Measurements from ENCODE around the gene C10orf90.

The C10orf90 gene

GRCh38 chr10:126586128-126586527 lies 84.4 kb downstream of the C10orf90 start:
- Histone ChIP-seq H2BK15ac (ENCODE audit: low read length) (no peak overlapping the region), H2BK120ac (ENCODE audit: low read depth, low read length) (no peak overlapping the region), H3K4me1 (ENCODE audit: control insufficient read depth in 2 of 2, insufficient read depth in 1 of 2, low read depth in 1 of 2, low read length in 2 of 2) (peaks cover 0 to 8% of the 10 kb centered on the region in 2 donors), H2AK5ac (ENCODE audit: low read depth, low read length) (no peak overlapping the region), H3K79me1 (ENCODE audit: low read depth, low read length) (no peaks in the 10 kb centered on the region), H4K8ac (ENCODE audit: low read depth, low read length) (no peak overlapping the region), H3K18ac (ENCODE audit: low read length) (peak overlapping the region; percentile 61), H2BK12ac (ENCODE audit: low read length) (no peak overlapping the region), H3K4me3 (ENCODE audit: low read length in 2 of 2) (no peak overlapping the region), H2BK5ac (ENCODE audit: low read length) (no peak overlapping the region), H3K9me3 (replicated peaks in 1 of 2; ENCODE audit: control insufficient read depth in 2 of 2, insufficient read depth in 1 of 2, low read depth in 1 of 2, low read length in 2 of 2) (no peaks in the 10 kb centered on the region), H3K36me3 (replicated peaks in 1 of 2; ENCODE audit: control insufficient read depth in 2 of 2, insufficient read depth in 2 of 2, low read length in 2 of 2) (no peaks in the 10 kb centered on the region), H3K23ac (ENCODE audit: low read depth, low read length, poor library complexity) (no peak overlapping the region), H3K4me2 (ENCODE audit: insufficient read depth, low read length, poor library complexity, severe bottlenecking) (no peak overlapping the region), H3K27me3 (ENCODE audit: control insufficient read depth in 3 of 3, insufficient read depth in 3 of 3, low read depth in 1 of 3, low read length in 3 of 3) (peaks cover 0 to 3% (median 0%) of the 10 kb centered on the region in 3 experiments), H2AFZ (ENCODE audit: low read length) (no peak overlapping the region), H3K27ac (replicated peaks; ENCODE audit: low read length) (peak overlapping the region; percentile 36), H4K91ac (ENCODE audit: low read depth, low read length, poor library complexity) (no peak overlapping the region), H3K14ac (ENCODE audit: low read length) (no peak overlapping the region), H3K4ac (ENCODE audit: low read length) (no peak overlapping the region), H3K9ac (ENCODE audit: low read depth, low read length, poor library complexity) (no peak overlapping the region)
- no peak for DNase-seq (ENCODE audit: low spot score)
- no CpG with 5 or more reads among the region's 14 CpGs for WGBS, 2 donors (ENCODE audit: extremely low coverage in 2 of 2, insufficient read length in 2 of 2, insufficient replicate concordance in 1 of 2)

- H3K4ac ChIP-seq (ENCODE audit: low read length): no peak overlapping the region
- H3K36me3 ChIP-seq (replicated peaks in 1 of 2; ENCODE audit: control insufficient read depth in 2 of 2, insufficient read depth in 2 of 2, low read length in 2 of 2): no peaks in the 10 kb centered on the region
- no peaks in the 10 kb centered on the region for H3K79me1 ChIP-seq (ENCODE audit: low read depth, low read length)
- no peak overlapping the region for H4K8ac ChIP-seq (ENCODE audit: low read depth, low read length)
- peak overlapping the region; percentile 13 for H3K27ac ChIP-seq (replicated peaks; ENCODE audit: low read length)
- H4K91ac ChIP-seq (ENCODE audit: low read depth, low read length, poor library complexity): no peak overlapping the region
- no peak overlapping the region for H3K9ac ChIP-seq (ENCODE audit: low read depth, low read length, poor library complexity)
- H3K27me3 ChIP-seq (ENCODE audit: control insufficient read depth in 3 of 3, insufficient read depth in 3 of 3, low read depth in 1 of 3, low read length in 3 of 3): peaks cover 0 to 3% (median 0%) of the 10 kb centered on the region in 3 experiments
- no peak overlapping the region for H2BK120ac ChIP-seq (ENCODE audit: low read depth, low read length)
- no peak overlapping the region for H2BK15ac ChIP-seq (ENCODE audit: low read length)
- DNase-seq (ENCODE audit: low spot score): peak; percentile 41
- H3K9me3 ChIP-seq (replicated peaks in 1 of 2; ENCODE audit: control insufficient read depth in 2 of 2, insufficient read depth in 1 of 2, low read depth in 1 of 2, low read length in 2 of 2): no peaks in the 10 kb centered on the region
- H3K4me3 ChIP-seq (ENCODE audit: low read length in 2 of 2): no peak overlapping the region
- no peak overlapping the region for H2AK5ac ChIP-seq (ENCODE audit: low read depth, low read length)
- no CpG with 5 or more reads among the region's 6 CpGs for WGBS, 2 donors (ENCODE audit: extremely low coverage in 2 of 2, insufficient read length in 2 of 2, insufficient replicate concordance in 1 of 2)
- no peak overlapping the region for H3K4me2 ChIP-seq (ENCODE audit: insufficient read depth, low read length, poor library complexity, severe bottlenecking)
- H2BK12ac ChIP-seq (ENCODE audit: low read length): no peak overlapping the region
- no peak overlapping the region for H3K18ac ChIP-seq (ENCODE audit: low read length)
- H2AFZ ChIP-seq (ENCODE audit: low read length): no peak overlapping the region
- H3K14ac ChIP-seq (ENCODE audit: low read length): no peak overlapping the region
- no peak overlapping the region for H3K23ac ChIP-seq (ENCODE audit: low read depth, low read length, poor library complexity)
- no peak overlapping the region for H2BK5ac ChIP-seq (ENCODE audit: low read length)
- H3K4me1 ChIP-seq (ENCODE audit: control insufficient read depth in 2 of 2, insufficient read depth in 1 of 2, low read depth in 1 of 2, low read length in 2 of 2): peaks cover 0 to 8% of the 10 kb centered on the region in 2 donors
Measured at GRCh38 chr10:126585249-126586017, 85.1 kb downstream of the C10orf90 start.

GRCh38 chr10:126584836-126585235 lies 85.7 kb downstream of the C10orf90 start:
- H4K91ac ChIP-seq (ENCODE audit: low read depth, low read length, poor library complexity): no peak overlapping the region
- peaks cover 0 to 8% of the 10 kb centered on the region in 2 donors for H3K4me1 ChIP-seq (ENCODE audit: control insufficient read depth in 2 of 2, insufficient read depth in 1 of 2, low read depth in 1 of 2, low read length in 2 of 2)
- no peaks in the 10 kb centered on the region for H3K79me1 ChIP-seq (ENCODE audit: low read depth, low read length)
- H2BK120ac ChIP-seq (ENCODE audit: low read depth, low read length): no peak overlapping the region
- no peak overlapping the region for H3K4me2 ChIP-seq (ENCODE audit: insufficient read depth, low read length, poor library complexity, severe bottlenecking)
- DNase-seq (ENCODE audit: low spot score): no peak
- H4K8ac ChIP-seq (ENCODE audit: low read depth, low read length): no peak overlapping the region
- H3K27ac ChIP-seq (replicated peaks; ENCODE audit: low read length): no peak overlapping the region
- no peak overlapping the region for H3K14ac ChIP-seq (ENCODE audit: low read length)
- no peak overlapping the region for H2BK12ac ChIP-seq (ENCODE audit: low read length)
- H2BK15ac ChIP-seq (ENCODE audit: low read length): no peak overlapping the region
- WGBS, 2 donors (ENCODE audit: extremely low coverage in 2 of 2, insufficient read length in 2 of 2, insufficient replicate concordance in 1 of 2): no CpG with 5 or more reads among the region's 3 CpGs
- H3K9ac ChIP-seq (ENCODE audit: low read depth, low read length, poor library complexity): no peak overlapping the region
- no peak overlapping the region for H2AK5ac ChIP-seq (ENCODE audit: low read depth, low read length)
- no peak overlapping the region for H3K23ac ChIP-seq (ENCODE audit: low read depth, low read length, poor library complexity)
- no peak overlapping the region for H3K4me3 ChIP-seq (ENCODE audit: low read length in 2 of 2)
- no peaks in the 10 kb centered on the region for H3K36me3 ChIP-seq (replicated peaks in 1 of 2; ENCODE audit: control insufficient read depth in 2 of 2, insufficient read depth in 2 of 2, low read length in 2 of 2)
- peaks cover 0 to 3% (median 1%) of the 10 kb centered on the region in 3 experiments for H3K27me3 ChIP-seq (ENCODE audit: control insufficient read depth in 3 of 3, insufficient read depth in 3 of 3, low read depth in 1 of 3, low read length in 3 of 3)
- no peak overlapping the region for H2AFZ ChIP-seq (ENCODE audit: low read length)
- no peaks in the 10 kb centered on the region for H3K9me3 ChIP-seq (replicated peaks in 1 of 2; ENCODE audit: control insufficient read depth in 2 of 2, insufficient read depth in 1 of 2, low read depth in 1 of 2, low read length in 2 of 2)
- H3K4ac ChIP-seq (ENCODE audit: low read length): no peak overlapping the region
- H3K18ac ChIP-seq (ENCODE audit: low read length): peak overlapping the region; percentile 5
- H2BK5ac ChIP-seq (ENCODE audit: low read length): no peak overlapping the region

- no peak overlapping the region for H3K4ac ChIP-seq (ENCODE audit: low read length)
- H3K79me1 ChIP-seq (ENCODE audit: low read depth, low read length): no peaks in the 10 kb centered on the region
- no peak overlapping the region for H3K14ac ChIP-seq (ENCODE audit: low read length)
- no peak overlapping the region for H4K91ac ChIP-seq (ENCODE audit: low read depth, low read length, poor library complexity)
- no CpG with 5 or more reads among the region's 6 CpGs for WGBS, 2 donors (ENCODE audit: extremely low coverage in 2 of 2, insufficient read length in 2 of 2, insufficient replicate concordance in 1 of 2)
- no peak overlapping the region for H3K27ac ChIP-seq (replicated peaks; ENCODE audit: low read length)
- H4K8ac ChIP-seq (ENCODE audit: low read depth, low read length): no peak overlapping the region
- peaks cover 0 to 3% (median 2%) of the 10 kb centered on the region in 3 experiments for H3K27me3 ChIP-seq (ENCODE audit: control insufficient read depth in 3 of 3, insufficient read depth in 3 of 3, low read depth in 1 of 3, low read length in 3 of 3)
- H2BK5ac ChIP-seq (ENCODE audit: low read length): no peak overlapping the region
- no peak overlapping the region for H3K4me2 ChIP-seq (ENCODE audit: insufficient read depth, low read length, poor library complexity, severe bottlenecking)
- no peak overlapping the region for H2AFZ ChIP-seq (ENCODE audit: low read length)
- H2BK15ac ChIP-seq (ENCODE audit: low read length): no peak overlapping the region
- no peak overlapping the region for H3K9ac ChIP-seq (ENCODE audit: low read depth, low read length, poor library complexity)
- H3K36me3 ChIP-seq (replicated peaks in 1 of 2; ENCODE audit: control insufficient read depth in 2 of 2, insufficient read depth in 2 of 2, low read length in 2 of 2): no peaks in the 10 kb centered on the region
- peaks cover 0 to 8% of the 10 kb centered on the region in 2 donors for H3K4me1 ChIP-seq (ENCODE audit: control insufficient read depth in 2 of 2, insufficient read depth in 1 of 2, low read depth in 1 of 2, low read length in 2 of 2)
- H3K23ac ChIP-seq (ENCODE audit: low read depth, low read length, poor library complexity): no peak overlapping the region
- H2AK5ac ChIP-seq (ENCODE audit: low read depth, low read length): peak overlapping the region; percentile 58
- H3K9me3 ChIP-seq (replicated peaks in 1 of 2; ENCODE audit: control insufficient read depth in 2 of 2, insufficient read depth in 1 of 2, low read depth in 1 of 2, low read length in 2 of 2): no peaks in the 10 kb centered on the region
- H2BK12ac ChIP-seq (ENCODE audit: low read length): no peak overlapping the region
- no peak overlapping the region for H2BK120ac ChIP-seq (ENCODE audit: low read depth, low read length)
- DNase-seq (ENCODE audit: low spot score): no peak
- H3K18ac ChIP-seq (ENCODE audit: low read length): no peak overlapping the region
- H3K4me3 ChIP-seq (ENCODE audit: low read length in 2 of 2): no peak overlapping the region
Measured at GRCh38 chr10:126583552-126584200, 86.8 kb downstream of the C10orf90 start.
